Activated CD4-positive, alpha-beta T cell treated with anti-CD3 and anti-CD28 coated beads for 24 hours (primary cell): ENCODE data around the gene AFMID.
"Not testable (repeated sequence)": the region's sequence is repeated elsewhere in the genome, so short reads cannot be mapped to it uniquely, and the experiment has no call there.

Experiments used
- DNase-seq, 2 donors: peaks; one replicate each; pipeline ENCODE4 v3.0.0-alpha.2; 2020; ENCODE audit warnings: low read depth in 2 of 2

Gene AFMID

GRCh38 chr17:78238823-78239488 lies 51.8 kb downstream of the AFMID start:
- DNase-seq = no peak

DNA sequence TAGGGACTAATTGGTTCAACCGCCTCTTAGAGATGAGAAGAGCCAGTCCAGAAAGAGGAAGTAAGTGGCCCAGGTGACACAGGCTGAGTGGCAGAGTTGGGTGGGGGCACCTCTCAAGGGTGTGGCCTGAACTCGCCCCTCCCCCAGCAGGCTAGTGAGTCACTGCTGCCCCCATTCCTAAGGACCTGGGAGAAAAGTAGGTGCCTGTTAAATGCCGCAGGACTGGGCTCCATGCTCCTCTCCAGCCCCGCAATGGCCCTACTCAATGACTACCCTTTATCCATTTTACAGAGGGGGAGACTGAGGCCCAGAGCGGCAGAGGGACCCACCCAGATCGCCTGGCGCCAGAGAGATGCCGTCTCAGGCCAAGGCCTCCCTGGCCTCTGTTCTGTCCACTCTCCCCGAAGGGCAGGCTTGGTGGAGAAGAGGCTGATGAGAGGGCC lies 52.3 kb downstream of the AFMID start:
- no peak for DNase-seq

GRCh38 chr17:78240012-78240655 lies 53.0 kb downstream of the AFMID start:
- DNase-seq = no peak

GRCh38 chr17:78240839-78241238 lies 53.7 kb downstream of the AFMID start:
- no peak for DNase-seq

DNA sequence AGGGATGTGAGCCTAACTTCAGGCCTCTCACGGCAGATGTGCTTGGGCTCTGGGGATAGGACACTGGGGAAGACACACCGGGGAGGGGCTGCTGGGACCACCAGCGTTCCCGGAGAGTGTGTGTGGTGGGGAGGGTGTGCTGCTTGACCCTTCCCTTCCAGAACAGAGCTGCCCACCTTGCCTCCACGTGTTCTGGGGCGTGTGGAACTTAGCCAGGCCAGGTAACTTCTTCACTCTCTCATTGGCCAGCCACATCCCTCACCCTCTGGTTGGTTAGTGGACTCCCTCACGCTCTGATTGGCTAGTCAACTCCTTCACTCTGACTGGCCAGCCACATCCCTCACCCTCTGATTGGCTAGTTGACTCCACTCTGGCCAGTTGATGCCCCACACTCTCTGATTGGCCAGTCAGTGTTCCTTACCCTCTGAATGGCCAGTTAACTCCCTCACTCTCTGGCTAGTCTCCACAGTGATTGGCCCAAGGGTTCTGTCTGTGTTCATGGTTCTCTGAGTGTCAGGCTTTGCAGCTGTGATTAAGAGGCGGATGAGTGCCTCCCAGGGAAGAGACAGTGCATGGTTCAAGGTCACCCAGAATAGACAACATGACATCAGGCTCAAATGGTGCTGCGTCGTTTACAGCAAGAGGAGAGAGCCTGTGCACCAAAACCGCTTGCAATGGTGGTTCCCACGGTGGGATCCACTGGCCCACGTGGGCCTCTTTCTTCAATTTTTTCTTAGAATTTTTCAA lies 54.3 kb downstream of the AFMID start:
- DNase-seq = no peak

DNA sequence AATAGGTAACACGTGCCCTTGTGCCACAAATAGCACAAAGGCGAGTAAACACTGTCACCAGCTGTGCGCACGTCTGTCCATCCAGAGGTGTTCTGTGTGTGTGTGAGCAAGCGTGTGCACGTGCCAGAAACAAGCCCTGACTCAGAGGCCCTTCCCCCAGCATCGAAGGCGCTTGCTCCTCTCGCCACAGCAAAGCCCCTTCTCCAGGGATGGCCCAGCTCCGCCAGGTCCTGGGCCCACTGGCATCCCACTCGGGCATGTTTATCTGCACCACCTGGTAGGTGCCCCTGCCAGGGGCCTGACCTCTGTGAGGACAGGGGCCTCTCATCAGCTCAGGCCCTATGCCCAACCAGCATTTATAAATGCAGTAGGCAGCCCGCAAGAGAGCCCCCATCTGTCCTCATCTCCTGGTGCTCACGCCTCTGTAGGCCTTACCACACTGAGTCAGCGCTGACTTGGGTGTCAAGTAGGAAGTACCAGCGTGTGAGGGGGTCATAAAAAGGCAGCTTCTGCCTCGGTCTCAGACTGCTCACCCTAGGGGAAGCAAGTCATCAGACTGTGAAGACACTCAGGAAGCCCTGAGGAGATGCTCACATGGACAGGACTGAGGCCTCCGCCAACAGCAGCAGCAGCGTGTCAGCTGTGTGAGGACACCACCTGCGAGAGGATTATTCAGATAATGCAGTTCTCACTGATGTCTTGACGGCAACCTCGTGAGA lies 55.0 kb downstream of the AFMID start:
- no peak for DNase-seq

DNA sequence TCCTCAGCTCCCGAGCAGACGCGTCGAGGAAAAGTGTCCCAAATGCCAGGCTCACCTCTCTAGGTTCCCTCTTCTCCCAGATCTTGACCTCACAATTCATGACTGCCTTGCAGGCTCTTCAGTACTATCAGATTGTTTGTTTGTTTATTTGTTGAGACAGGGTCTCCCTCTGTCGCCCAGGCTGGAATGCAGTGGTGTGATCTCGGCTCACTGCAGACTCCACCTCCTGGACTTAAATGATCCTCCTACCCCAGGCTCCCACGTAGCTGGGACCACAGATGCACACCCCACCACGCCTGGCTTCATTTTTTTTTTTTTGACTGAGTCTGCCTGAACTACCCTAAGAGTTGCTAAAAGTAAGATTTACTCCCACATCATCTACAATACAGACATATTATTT lies 60.1 kb downstream of the AFMID start:
- DNase-seq = no peak

DNA sequence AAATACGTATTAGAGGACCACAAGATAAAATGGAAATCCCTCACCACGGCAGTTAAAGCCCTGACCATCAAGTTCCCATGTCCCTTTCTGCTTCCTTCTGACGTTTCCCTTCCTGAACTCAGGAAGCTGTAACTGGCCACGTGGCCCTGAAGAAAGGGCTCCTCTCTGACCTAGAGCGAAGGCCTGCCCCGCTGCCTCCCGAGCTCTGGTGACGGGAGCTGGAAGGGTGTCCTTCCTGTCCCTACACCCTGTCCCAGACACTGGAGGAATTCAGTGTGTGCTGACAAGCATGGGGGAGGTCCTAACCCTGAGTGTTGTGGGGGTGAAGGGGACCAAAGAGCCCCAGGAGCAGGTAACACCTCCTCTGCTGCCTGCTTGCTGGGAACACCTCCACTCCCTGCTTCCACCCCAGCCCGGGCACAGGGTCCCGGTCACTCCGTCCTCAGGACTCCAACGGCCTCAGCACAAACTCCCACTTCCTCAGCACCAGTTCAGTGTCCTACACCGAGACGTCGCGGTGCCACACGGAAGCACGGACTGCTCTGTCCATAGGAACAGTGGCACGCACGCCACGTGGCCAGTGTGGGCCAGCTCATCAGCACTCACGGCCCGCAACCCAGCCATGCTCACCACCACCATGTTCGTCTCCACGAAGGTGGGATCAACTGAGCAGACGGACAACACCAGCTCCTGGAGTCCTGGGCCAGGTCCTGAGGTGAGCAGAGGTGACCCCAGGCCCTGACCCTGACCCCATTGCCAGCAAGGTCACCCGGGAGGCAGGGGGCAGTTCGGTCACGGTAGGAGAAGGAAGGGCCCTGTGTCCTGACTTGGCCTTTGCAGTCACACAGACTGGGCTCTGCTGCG lies 61.1 kb downstream of the AFMID start:
- DNase-seq = no peak

DNA sequence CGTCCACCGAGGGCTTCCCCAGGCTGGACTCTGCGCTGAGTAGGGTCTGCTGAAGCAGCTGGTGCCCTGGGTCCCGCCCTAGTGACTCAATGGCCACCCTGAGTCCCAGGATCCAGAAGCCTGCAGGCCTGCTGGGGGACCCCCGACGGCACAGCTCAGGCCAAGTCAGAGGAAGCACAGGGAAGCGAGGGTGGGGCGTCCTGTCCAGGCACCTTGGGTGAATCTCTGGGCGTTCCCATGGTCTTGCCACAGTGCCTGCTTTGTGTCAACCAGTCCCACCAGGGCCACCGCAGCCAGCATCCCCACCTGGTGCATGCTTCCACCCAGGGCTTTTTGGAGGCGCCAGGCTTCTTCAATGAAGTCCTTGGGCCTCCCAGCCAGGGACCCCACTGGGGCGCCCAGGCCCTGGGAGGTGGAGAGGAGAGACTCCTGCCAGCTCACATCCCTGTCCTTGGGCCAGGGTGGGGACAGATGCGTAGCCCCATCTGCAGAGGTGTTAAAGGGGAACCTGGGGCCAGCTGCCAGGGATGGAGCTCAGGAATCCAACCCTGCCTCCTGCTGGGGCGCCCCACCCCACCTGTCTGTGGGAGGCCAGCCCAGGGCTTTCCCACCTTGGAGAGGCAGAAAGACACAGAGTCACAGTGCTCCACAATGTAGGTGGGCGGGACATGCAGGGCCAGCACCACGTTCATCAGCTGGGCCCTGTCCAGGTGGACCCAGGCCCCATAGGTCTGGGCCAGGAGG lies 62.1 kb downstream of the AFMID start:
- no peak for DNase-seq

GRCh38 chr17:78249818-78250806 lies 63.0 kb downstream of the AFMID start:
- no peak for DNase-seq

DNA sequence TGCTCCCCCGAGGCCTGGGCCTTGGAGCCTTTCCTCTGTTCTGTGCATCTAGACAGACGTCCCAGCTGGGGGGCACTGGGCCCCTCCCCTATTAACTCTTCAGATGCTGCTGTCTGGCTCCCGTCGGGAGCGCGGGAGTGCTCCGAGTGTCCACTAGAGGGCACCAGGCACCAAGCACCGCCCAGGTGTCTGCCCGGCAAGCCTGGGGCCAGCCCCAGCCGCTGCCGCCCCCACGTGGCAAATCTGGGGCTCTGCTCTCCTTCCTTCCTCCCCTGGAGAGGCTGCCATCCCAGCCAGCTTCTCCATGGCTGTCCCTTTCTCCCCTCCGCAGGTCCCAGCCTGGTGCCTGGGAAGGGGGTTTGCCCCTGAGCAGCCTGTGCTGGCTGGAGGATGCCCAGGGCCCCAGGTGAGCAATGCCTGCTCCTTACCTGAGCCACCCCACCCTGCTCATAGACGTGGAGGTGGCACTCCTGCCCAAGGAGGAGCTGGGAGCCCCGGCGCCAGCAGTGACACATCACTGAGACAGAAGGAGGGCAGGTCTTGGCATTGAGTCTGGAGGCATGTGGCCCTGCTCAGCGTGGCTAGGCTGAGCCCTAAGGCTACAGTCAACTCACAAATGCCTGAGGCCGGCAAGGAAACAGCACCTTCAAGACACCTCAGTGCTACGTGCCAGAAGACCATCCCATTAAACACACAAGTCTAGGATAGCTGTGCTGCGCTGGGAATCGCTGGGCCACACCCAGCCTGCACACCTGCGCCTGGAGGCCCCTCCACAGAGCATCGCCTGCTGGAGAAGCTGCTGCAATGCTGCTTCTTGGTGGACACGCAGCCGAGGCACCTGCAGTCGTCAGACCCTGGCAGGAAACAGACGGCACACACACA lies 64.0 kb downstream of the AFMID start:
- DNase-seq = peak; percentile 82 to 86

DNA sequence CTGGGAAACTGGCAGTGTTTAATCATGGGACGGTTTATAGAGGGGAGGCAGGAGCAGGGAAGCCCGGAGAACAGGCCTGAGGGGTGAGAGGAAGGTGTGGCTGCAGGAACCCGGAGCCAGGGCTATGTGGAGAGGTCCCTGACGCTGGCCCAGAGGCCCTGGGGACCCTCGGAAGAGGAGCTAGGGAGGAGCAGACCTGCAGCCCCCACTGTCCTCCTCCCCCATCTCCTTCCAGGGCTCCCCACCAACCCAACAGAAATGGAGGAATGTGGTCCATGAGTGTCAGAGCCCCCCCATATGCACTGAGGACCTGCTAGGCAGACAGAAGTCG lies 64.6 kb downstream of the AFMID start:
- no peak for DNase-seq

DNA sequence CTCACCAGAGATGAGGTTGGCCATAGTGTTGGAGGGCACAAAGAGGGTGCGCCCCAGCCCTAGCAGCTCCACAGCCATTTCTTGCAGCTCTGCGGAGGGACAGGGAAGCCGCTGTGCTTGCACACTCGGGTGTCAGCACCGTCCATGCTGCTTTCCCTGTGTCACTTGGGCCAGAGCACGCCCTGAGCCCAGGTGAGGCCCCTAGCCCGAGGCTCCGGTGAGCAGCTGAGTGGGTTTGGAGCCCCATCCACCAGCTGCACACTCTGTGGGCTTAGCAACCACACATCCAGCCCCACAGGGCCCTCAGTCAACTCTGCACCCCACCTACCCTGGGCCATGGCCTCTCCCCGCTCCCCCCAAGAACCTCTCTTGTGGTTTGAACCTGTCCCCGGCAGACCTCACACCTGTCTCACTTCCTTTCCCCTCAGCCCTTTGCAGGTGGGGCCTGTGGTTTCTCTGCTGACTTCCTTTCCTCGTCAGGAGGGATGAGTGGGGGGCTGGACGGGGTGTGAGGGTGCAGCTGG lies 65.0 kb downstream of the AFMID start:
- DNase-seq = no peak

- no peak for DNase-seq
These were observed 65.8 kb downstream of the AFMID start for GRCh38 chr17:78252701-78253635.

DNA sequence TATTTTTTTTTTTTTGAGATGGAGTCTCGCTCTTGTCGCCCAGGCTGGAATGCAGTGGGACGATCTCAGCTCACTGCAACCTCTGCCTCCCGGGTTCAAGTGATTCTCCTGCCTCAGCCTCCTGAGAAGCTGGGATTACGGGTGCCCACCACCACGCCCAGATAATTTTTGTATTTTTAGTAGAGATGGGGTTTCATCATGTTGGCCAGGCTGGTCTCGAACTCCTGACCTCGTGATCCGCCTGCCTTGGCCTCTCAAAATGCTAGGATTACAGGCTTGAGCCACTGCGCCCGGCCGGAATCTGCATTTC lies 66.4 kb downstream of the AFMID start:
- DNase-seq = not testable (repeated sequence)

- peak; percentile 74 to 75 for DNase-seq
These were observed 66.9 kb downstream of the AFMID start for GRCh38 chr17:78253946-78254672.
